Pancreas (tissue), 10 donors: ENCODE results near the gene GSTA4. TPM values are rescaled to one million over a fixed set of nuclear protein-coding genes. Genes with fewer than 3 reads are reported as not detected.
"Not testable (repeated sequence)": the region's sequence is repeated elsewhere in the genome, so short reads cannot be mapped to it uniquely, and the experiment has no call there.

ENCODE experiments used
- ATAC-seq, 4 donors: fragments of 200-7000 bp; cut with Tn5 transposase; one replicate each; pipeline versions ENCODE4 v1.8.0 to v1.9.1; 2020; ENCODE audit warnings: mild to moderate bottlenecking in 4 of 4, moderate library complexity in 4 of 4
- DNase-seq, 6 donors: peaks; one replicate each; pipeline ENCODE4 v3.0.0-alpha.2; 2020
- FAIRE-seq: peaks from 2 replicates; lab custom pipeline; 2012; peaks lifted over from hg19 to GRCh38; lab: Jason Lieb, UNC
- H3K27ac ChIP-seq, 4 donors: fragments of 200-600 bp; sonication (generic); 1 replicate in 3 of 4; 2 replicates in 1 of 4; pipeline versions ENCODE4 v1.5.0 to v1.8.0; 2020
- H3K27me3 ChIP-seq, 4 donors: fragments of 200-600 bp; one replicate each; pipeline ENCODE4 v1.8.0; 2021
- H3K36me3 ChIP-seq, 3 donors: fragments of 200-600 bp; sonication (generic) in 1 of 3; one replicate each; pipeline versions ENCODE4 v1.5.0 to v1.8.0; 2020 to 2021
- H3K4me1 ChIP-seq, 3 donors: fragments of 200-600 bp; one replicate each; pipeline ENCODE4 v1.8.0; 2021
- H3K4me3 ChIP-seq, 4 donors: fragments of 200-600 bp; sonication (generic) in 2 of 4; one replicate each; pipeline versions ENCODE4 v1.5.0 to v1.8.0; 2020 to 2021
- H3K9me3 ChIP-seq, 4 donors: fragments of 200-600 bp; one replicate each; pipeline ENCODE4 v1.8.0; 2021
- CTCF ChIP-seq, 4 donors: fragments of 200-600 bp; sonication (generic) in 3 of 4; IDR thresholded peaks; one replicate each; pipeline versions ENCODE4 v1.5.0 to v1.8.0; 2021; ENCODE audit warnings: antibody characterized with exemption in 4 of 4
- WGBS, 2 donors: extraction: QIAGEN DNeasy Blood & Tissue Kit; methylation state at CpG; one replicate each; pipeline ENCODE4 v1.1.7; 2013; 5-methylcytosine and 5-hydroxymethylcytosine counted together
- intact Hi-C, 3 donors: fragments of 100-400 bp; cut with DNase I; formaldehyde crosslinking; loops; one replicate each; pipeline versions ENCODE4 v1.11.1 to v1.14.2; 2022
- polyA plus RNA-seq, 2 donors: library from polyadenylated mRNA; stranded (reverse); fragments of 200-250 nt; gene quantifications; one replicate each; pipeline ENCODE4 v1.2.3, GENCODE V29; 2013
- total RNA-seq, 6 donors: library from RNA; stranded (reverse); fragmentation: NEBNext Ultra II Directional in 4 of 6; extraction: Animal tissue kit (Norgen Biotek cat#: 25700) in 4 of 6; gene quantifications; one replicate each; pipeline versions ENCODE4 v1.2.1 to v1.2.4, GENCODE V29; 2021 to 2023
- donor health status: healthy with polysubstance abuse.
- donor health status: DM: no; HTN: no; CAD: no; lungs with moderate emphysema.
- donor health status: DM: no; HTN: no; CAD: no.
- donor health status: control.
- donor health status: control.
- donor health status: Bipolar disorder and iron deficiency.
- donor health status: DM: yes; HTN: yes; CAD: no.
- donor health status: DM: no; HTN: no; CAD: no.
- donor health status: DM: no; HTN: no; CAD: no.
- donor health status: DM: yes; HTN: yes; CAD: no.

The GSTA4 gene
- total and polyA plus RNA-seq, 8 donors, result 11.0 to 33.3 (median 14.5) TPM

- no peak for FAIRE-seq
- WGBS, 2 donors, result 84 to 86% methylated on average over 3 of the region's 3 CpGs
- no peak overlapping the region for H3K27ac ChIP-seq
- intact Hi-C loops, result no loop called here
- H3K27me3 ChIP-seq, result no peaks in the 10 kb centered on the region
- DNase-seq, result no peak
- no peaks in the 10 kb centered on the region for H3K9me3 ChIP-seq
- peaks cover 0 to 70% (median 40%) of the 10 kb centered on the region in 3 donors for H3K36me3 ChIP-seq
- no peak overlapping the region for H3K4me3 ChIP-seq
- H3K4me1 ChIP-seq, result no peaks in the 10 kb centered on the region
- no peak for TF ChIP-seq CTCF (IDR thresholded peaks at IDR 0.05)
- no peak for ATAC-seq
Observed at GRCh38 chr6:53009511-53009910, 14.4 kb upstream of the GSTA4 start.

GRCh38 chr6:53009056-53009455 is 14.0 kb upstream of the GSTA4 start:
- Histone ChIP-seq H3K4me1 (no peaks in the 10 kb centered on the region), H3K36me3 (peaks cover 0 to 74% (median 40%) of the 10 kb centered on the region in 3 donors), H3K27ac (no peak overlapping the region), H3K9me3 (no peaks in the 10 kb centered on the region), H3K27me3 (no peaks in the 10 kb centered on the region), H3K4me3 (no peak overlapping the region)
- WGBS, 2 donors, result 87 to 89% methylated on average over 2 of the region's 2 CpGs
- no peak for FAIRE-seq
- intact Hi-C loops, result no loop called here
- ATAC-seq, result no peak
- TF ChIP-seq CTCF (IDR thresholded peaks at IDR 0.05), result no peak
- no peak for DNase-seq

- intact Hi-C loops, FAIRE-seq, H3K27me3 ChIP-seq, H3K4me1 ChIP-seq, ATAC-seq, H3K27ac ChIP-seq, H3K9me3 ChIP-seq, DNase-seq, H3K4me3 ChIP-seq: not testable (repeated sequence)
- H3K36me3 ChIP-seq, result peaks cover 0 to 76% (median 40%) of the 10 kb centered on the region in 3 donors
- 91 to 94% methylated on average over 4 of the region's 4 CpGs for whole genome bisulfite sequencing, 2 donors
Observed at GRCh38 chr6:53008192-53008687, 13.2 kb upstream of the GSTA4 start.

- H3K27me3 ChIP-seq, result no peaks in the 10 kb centered on the region
- no peak overlapping the region for H3K27ac ChIP-seq
- no peaks in the 10 kb centered on the region for H3K9me3 ChIP-seq
- H3K36me3 ChIP-seq, result peaks cover 0 to 56% (median 30%) of the 10 kb centered on the region in 3 donors
- intact Hi-C loops, result no loop called here
- 81 to 86% methylated on average over 2 of the region's 2 CpGs for WGBS, 2 donors
- no peak for TF ChIP-seq CTCF (IDR thresholded peaks at IDR 0.05)
- no peaks in the 10 kb centered on the region for H3K4me1 ChIP-seq
- ATAC-seq (no peak), FAIRE-seq (no peak), DNase-seq (no peak)
- H3K4me3 ChIP-seq, result no peak overlapping the region
Observed at GRCh38 chr6:53005663-53006250, 10.7 kb upstream of the GSTA4 start.

GRCh38 chr6:52999456-52999855 is 4.4 kb upstream of the GSTA4 start:
- H3K27ac ChIP-seq, result no peak overlapping the region
- H3K9me3 ChIP-seq, result no peaks in the 10 kb centered on the region
- DNase-seq (no peak), FAIRE-seq (no peak), ATAC-seq (no peak)
- peaks cover 0 to 13% (median 0%) of the 10 kb centered on the region in 3 donors for H3K36me3 ChIP-seq
- no peak for TF ChIP-seq CTCF (IDR thresholded peaks at IDR 0.05)
- H3K4me1 ChIP-seq, result peaks cover 0 to 6% (median 0%) of the 10 kb centered on the region in 3 donors
- no peak overlapping the region for H3K4me3 ChIP-seq
- H3K27me3 ChIP-seq, result no peaks in the 10 kb centered on the region
- intact Hi-C loops, result loop anchor here in 1 of 3 donors (10.0 kb wide), 1 partner anchor 125 kb away; no protein-coding TSS in a partner anchor
- 66 to 80% methylated on average over 6 of the region's 6 CpGs for WGBS, 2 donors
